ENCODE measurements around the gene CRB2.

The CRB2 gene

GRCh38 chr9:123370108-123370507, 14.1 kb downstream of the CRB2 start:
- H3K27me3 ChIP-seq (ENCODE audit: control insufficient read depth in 1 of 2, insufficient read depth in 2 of 2, low read length in 2 of 2) = peaks cover 0 to 28% of the 10 kb centered on the region in 2 donors
- no peaks in the 10 kb centered on the region for H3K9me3 ChIP-seq (ENCODE audit: low read length)
- no peak overlapping the region for H3K4me3 ChIP-seq (ENCODE audit: low read depth in 1 of 2, low read length in 2 of 2)
- H3K36me3 ChIP-seq (ENCODE audit: insufficient read depth, low read length) = no peaks in the 10 kb centered on the region
- peaks cover 13% of the 10 kb centered on the region for H3K4me1 ChIP-seq (ENCODE audit: insufficient read depth, low read length)
- no peak overlapping the region for H3K27ac ChIP-seq (ENCODE audit: low read depth, low read length)
- no peak overlapping the region for H3K9ac ChIP-seq (ENCODE audit: low read length)

- Histone ChIP-seq H3K36me3 (ENCODE audit: insufficient read depth, low read length) (no peaks in the 10 kb centered on the region), H3K27me3 (ENCODE audit: control insufficient read depth in 1 of 2, insufficient read depth in 2 of 2, low read length in 2 of 2) (peaks cover 0 to 28% of the 10 kb centered on the region in 2 donors), H3K4me1 (ENCODE audit: insufficient read depth, low read length) (peaks cover 19% of the 10 kb centered on the region), H3K9me3 (ENCODE audit: low read length) (no peaks in the 10 kb centered on the region), H3K9ac (ENCODE audit: low read length) (no peak overlapping the region), H3K27ac (ENCODE audit: low read depth, low read length) (no peak overlapping the region), H3K4me3 (ENCODE audit: low read depth in 1 of 2, low read length in 2 of 2) (no peak overlapping the region)
Observed at GRCh38 chr9:123370526-123371227, 14.7 kb downstream of the CRB2 start.

GRCh38 chr9:123371228-123371584, 15.2 kb downstream of the CRB2 start:
- Histone ChIP-seq H3K9me3 (ENCODE audit: low read length) (no peaks in the 10 kb centered on the region), H3K4me1 (ENCODE audit: insufficient read depth, low read length) (peaks cover 24% of the 10 kb centered on the region), H3K4me3 (ENCODE audit: low read depth in 1 of 2, low read length in 2 of 2) (no peak overlapping the region), H3K36me3 (ENCODE audit: insufficient read depth, low read length) (no peaks in the 10 kb centered on the region), H3K27me3 (ENCODE audit: control insufficient read depth in 1 of 2, insufficient read depth in 2 of 2, low read length in 2 of 2) (peaks cover 0 to 28% of the 10 kb centered on the region in 2 donors), H3K27ac (ENCODE audit: low read depth, low read length) (no peak overlapping the region), H3K9ac (ENCODE audit: low read length) (no peak overlapping the region)

- H3K4me3 ChIP-seq (ENCODE audit: low read depth in 1 of 2, low read length in 2 of 2) = no peak overlapping the region
- H3K4me1 ChIP-seq (ENCODE audit: insufficient read depth, low read length) = peaks cover 27% of the 10 kb centered on the region
- no peaks in the 10 kb centered on the region for H3K9me3 ChIP-seq (ENCODE audit: low read length)
- peaks cover 0 to 28% of the 10 kb centered on the region in 2 donors for H3K27me3 ChIP-seq (ENCODE audit: control insufficient read depth in 1 of 2, insufficient read depth in 2 of 2, low read length in 2 of 2)
- no peak overlapping the region for H3K27ac ChIP-seq (ENCODE audit: low read depth, low read length)
- no peak overlapping the region for H3K9ac ChIP-seq (ENCODE audit: low read length)
- H3K36me3 ChIP-seq (ENCODE audit: insufficient read depth, low read length) = no peaks in the 10 kb centered on the region
Observed at GRCh38 chr9:123371805-123372590, 16.0 kb downstream of the CRB2 start.

- Histone ChIP-seq H3K9me3 (ENCODE audit: low read length) (no peaks in the 10 kb centered on the region), H3K9ac (ENCODE audit: low read length) (no peak overlapping the region), H3K4me1 (ENCODE audit: insufficient read depth, low read length) (peaks cover 27% of the 10 kb centered on the region), H3K4me3 (ENCODE audit: low read depth in 1 of 2, low read length in 2 of 2) (no peak overlapping the region), H3K36me3 (ENCODE audit: insufficient read depth, low read length) (no peaks in the 10 kb centered on the region), H3K27ac (ENCODE audit: low read depth, low read length) (no peak overlapping the region), H3K27me3 (ENCODE audit: control insufficient read depth in 1 of 2, insufficient read depth in 2 of 2, low read length in 2 of 2) (peaks cover 0 to 28% of the 10 kb centered on the region in 2 donors)
Observed at GRCh38 chr9:123372766-123373446, 16.9 kb downstream of the CRB2 start.

GRCh38 chr9:123373447-123373923, 17.5 kb downstream of the CRB2 start:
- Histone ChIP-seq H3K9ac (ENCODE audit: low read length) (no peak overlapping the region), H3K27me3 (ENCODE audit: control insufficient read depth in 1 of 2, insufficient read depth in 2 of 2, low read length in 2 of 2) (peaks cover 0 to 22% of the 10 kb centered on the region in 2 donors), H3K4me1 (ENCODE audit: insufficient read depth, low read length) (peaks cover 27% of the 10 kb centered on the region), H3K9me3 (ENCODE audit: low read length) (no peaks in the 10 kb centered on the region), H3K4me3 (ENCODE audit: low read depth in 1 of 2, low read length in 2 of 2) (no peak overlapping the region), H3K36me3 (ENCODE audit: insufficient read depth, low read length) (no peaks in the 10 kb centered on the region), H3K27ac (ENCODE audit: low read depth, low read length) (no peak overlapping the region)

GRCh38 chr9:123373946-123374345, 17.9 kb downstream of the CRB2 start:
- Histone ChIP-seq H3K36me3 (ENCODE audit: insufficient read depth, low read length) (no peaks in the 10 kb centered on the region), H3K27me3 (ENCODE audit: control insufficient read depth in 1 of 2, insufficient read depth in 2 of 2, low read length in 2 of 2) (peaks cover 0 to 17% of the 10 kb centered on the region in 2 donors), H3K27ac (ENCODE audit: low read depth, low read length) (no peak overlapping the region), H3K9me3 (ENCODE audit: low read length) (no peaks in the 10 kb centered on the region), H3K4me1 (ENCODE audit: insufficient read depth, low read length) (peaks cover 27% of the 10 kb centered on the region), H3K4me3 (ENCODE audit: low read depth in 1 of 2, low read length in 2 of 2) (no peak overlapping the region), H3K9ac (ENCODE audit: low read length) (no peak overlapping the region)

- no peaks in the 10 kb centered on the region for H3K36me3 ChIP-seq (ENCODE audit: insufficient read depth, low read length)
- H3K4me3 ChIP-seq (ENCODE audit: low read depth in 1 of 2, low read length in 2 of 2) = peak overlapping the region in 1 of 2 donors; percentile 23
- peaks cover 0 to 12% of the 10 kb centered on the region in 2 donors for H3K27me3 ChIP-seq (ENCODE audit: control insufficient read depth in 1 of 2, insufficient read depth in 2 of 2, low read length in 2 of 2)
- H3K9ac ChIP-seq (ENCODE audit: low read length) = no peak overlapping the region
- no peaks in the 10 kb centered on the region for H3K9me3 ChIP-seq (ENCODE audit: low read length)
- H3K4me1 ChIP-seq (ENCODE audit: insufficient read depth, low read length) = peaks cover 27% of the 10 kb centered on the region
- H3K27ac ChIP-seq (ENCODE audit: low read depth, low read length) = peak overlapping the region; percentile 21
Observed at GRCh38 chr9:123375469-123376132, 19.6 kb downstream of the CRB2 start.

- Histone ChIP-seq H3K27me3 (ENCODE audit: control insufficient read depth in 1 of 2, insufficient read depth in 2 of 2, low read length in 2 of 2) (peaks cover 0 to 12% of the 10 kb centered on the region in 2 donors), H3K4me1 (ENCODE audit: insufficient read depth, low read length) (peaks cover 27% of the 10 kb centered on the region), H3K27ac (ENCODE audit: low read depth, low read length) (no peak overlapping the region), H3K36me3 (ENCODE audit: insufficient read depth, low read length) (no peaks in the 10 kb centered on the region), H3K9me3 (ENCODE audit: low read length) (no peaks in the 10 kb centered on the region), H3K9ac (ENCODE audit: low read length) (no peak overlapping the region), H3K4me3 (ENCODE audit: low read depth in 1 of 2, low read length in 2 of 2) (no peak overlapping the region)
Observed at GRCh38 chr9:123376218-123377071, 20.4 kb downstream of the CRB2 start.

GRCh38 chr9:123377211-123377971, 21.4 kb downstream of the CRB2 start:
- peaks cover 0 to 6% of the 10 kb centered on the region in 2 donors for H3K27me3 ChIP-seq (ENCODE audit: control insufficient read depth in 1 of 2, insufficient read depth in 2 of 2, low read length in 2 of 2)
- peaks cover 27% of the 10 kb centered on the region for H3K4me1 ChIP-seq (ENCODE audit: insufficient read depth, low read length)
- H3K9ac ChIP-seq (ENCODE audit: low read length) = no peak overlapping the region
- H3K9me3 ChIP-seq (ENCODE audit: low read length) = no peaks in the 10 kb centered on the region
- H3K4me3 ChIP-seq (ENCODE audit: low read depth in 1 of 2, low read length in 2 of 2) = no peak overlapping the region
- H3K27ac ChIP-seq (ENCODE audit: low read depth, low read length) = no peak overlapping the region
- no peaks in the 10 kb centered on the region for H3K36me3 ChIP-seq (ENCODE audit: insufficient read depth, low read length)

All from muscle layer of colon (tissue), 2 donors.